Suprapubic skin (tissue), 3 donors: Measurements from ENCODE around the gene CD300LF.

Experiments used
- POLR2A ChIP-seq, 2 donors: fragments of 450-650 bp; IDR thresholded peaks; one replicate each; pipeline ENCODE4 v1.6.1; 2017; ENCODE audit warnings: antibody characterized with exemption in 2 of 2, mild to moderate bottlenecking in 2 of 2, moderate library complexity in 2 of 2
- TF ChIP-seq, protein P1 (sequence below), 2 donors: fragments of 200-600 bp in 1 of 2; fragments of 450-650 bp in 1 of 2; sonication (generic) in 1 of 2; IDR thresholded peaks; one replicate each; pipeline ENCODE4 v1.5.1; 2016 to 2019; ENCODE audit warnings: antibody characterized with exemption in 2 of 2, mild to moderate bottlenecking in 1 of 2, moderate library complexity in 1 of 2

DNA sequence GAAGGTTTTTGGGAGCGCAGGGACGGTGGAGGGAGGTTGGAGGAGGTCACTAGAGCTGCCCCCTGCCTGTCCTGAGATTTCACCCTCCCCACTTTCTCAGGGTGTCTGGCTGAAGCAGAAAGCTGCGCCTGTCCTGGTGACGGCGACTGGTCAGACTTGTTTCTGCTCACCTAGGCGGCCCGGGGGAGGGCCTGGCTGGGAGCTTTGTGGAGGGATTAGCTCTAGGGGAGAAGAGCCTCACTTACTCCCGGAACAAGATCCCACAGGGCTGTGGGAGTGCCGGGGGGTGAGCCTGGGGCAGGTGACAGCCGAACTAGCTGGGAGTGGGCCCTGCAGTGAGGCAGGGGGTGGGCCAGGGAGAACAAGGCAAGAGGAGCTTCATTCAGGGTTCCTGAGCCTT lies 47.2 kb upstream of the CD300LF start:
- no peak for TF ChIP-seq POLR2A (IDR thresholded peaks at IDR 0.05)
- TF ChIP-seq, protein P1, sequence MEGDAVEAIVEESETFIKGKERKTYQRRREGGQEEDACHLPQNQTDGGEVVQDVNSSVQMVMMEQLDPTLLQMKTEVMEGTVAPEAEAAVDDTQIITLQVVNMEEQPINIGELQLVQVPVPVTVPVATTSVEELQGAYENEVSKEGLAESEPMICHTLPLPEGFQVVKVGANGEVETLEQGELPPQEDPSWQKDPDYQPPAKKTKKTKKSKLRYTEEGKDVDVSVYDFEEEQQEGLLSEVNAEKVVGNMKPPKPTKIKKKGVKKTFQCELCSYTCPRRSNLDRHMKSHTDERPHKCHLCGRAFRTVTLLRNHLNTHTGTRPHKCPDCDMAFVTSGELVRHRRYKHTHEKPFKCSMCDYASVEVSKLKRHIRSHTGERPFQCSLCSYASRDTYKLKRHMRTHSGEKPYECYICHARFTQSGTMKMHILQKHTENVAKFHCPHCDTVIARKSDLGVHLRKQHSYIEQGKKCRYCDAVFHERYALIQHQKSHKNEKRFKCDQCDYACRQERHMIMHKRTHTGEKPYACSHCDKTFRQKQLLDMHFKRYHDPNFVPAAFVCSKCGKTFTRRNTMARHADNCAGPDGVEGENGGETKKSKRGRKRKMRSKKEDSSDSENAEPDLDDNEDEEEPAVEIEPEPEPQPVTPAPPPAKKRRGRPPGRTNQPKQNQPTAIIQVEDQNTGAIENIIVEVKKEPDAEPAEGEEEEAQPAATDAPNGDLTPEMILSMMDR (IDR thresholded peaks at IDR 0.05) = no peak
